H9 (cell line): Measurements from ENCODE around the gene IFNL2. TPM values are rescaled to one million over a fixed set of nuclear protein-coding genes. Genes with fewer than 3 reads are reported as not detected.

ENCODE experiments used
- DNase-seq: peaks from one replicate; pipeline ENCODE4 v3.0.0-alpha.2; 2017
- H2AFZ ChIP-seq: one replicate; pipeline ENCODE4 v1.6.1; 2013; ENCODE audit warnings: mild to moderate bottlenecking, low read length, control low read depth, moderate library complexity
- H2AK5ac ChIP-seq: 2 replicates; pipeline ENCODE4 v1.6.1; 2013; ENCODE audit warnings: low read length, control low read depth, mixed read lengths; ENCODE audit not compliant: insufficient read length
- H2BK120ac ChIP-seq: one replicate; pipeline ENCODE4 v1.6.1; 2013; ENCODE audit warnings: low read depth, mild to moderate bottlenecking, low read length, control low read depth, inconsistent platforms; ENCODE audit not compliant: poor library complexity, severe bottlenecking
- H2BK12ac ChIP-seq: 2 replicates; pipeline ENCODE4 v1.6.1; 2013; ENCODE audit warnings: low read length, control low read depth, mixed read lengths, low read depth; ENCODE audit not compliant: insufficient read length
- H2BK15ac ChIP-seq: 2 replicates; pipeline ENCODE4 v1.6.1; 2013; ENCODE audit warnings: low read depth, low read length, control low read depth
- H2BK20ac ChIP-seq: one replicate; pipeline ENCODE4 v1.6.1; 2013; ENCODE audit warnings: low read depth, mild to moderate bottlenecking, low read length, control low read depth, inconsistent platforms; ENCODE audit not compliant: poor library complexity, severe bottlenecking
- H2BK5ac ChIP-seq: 2 replicates; pipeline ENCODE4 v1.6.1; 2013; ENCODE audit warnings: low read length, control low read depth, mixed read lengths; ENCODE audit not compliant: insufficient read length
- H3K14ac ChIP-seq: 2 replicates; pipeline ENCODE4 v1.6.1; 2013; ENCODE audit warnings: low read length, control low read depth; ENCODE audit not compliant: insufficient read depth
- H3K18ac ChIP-seq: 2 replicates; pipeline ENCODE4 v1.6.1; 2013; ENCODE audit warnings: low read depth, mild to moderate bottlenecking, mixed read lengths, low read length, control low read depth; ENCODE audit not compliant: insufficient read length
- H3K23ac ChIP-seq: 2 replicates; pipeline ENCODE4 v1.6.1; 2013; ENCODE audit warnings: low read length, control low read depth, mixed read lengths, low read depth; ENCODE audit not compliant: insufficient read length
- H3K23me2 ChIP-seq: 2 replicates; pipeline ENCODE4 v1.6.1; 2013; ENCODE audit warnings: low read depth, mild to moderate bottlenecking, mixed read lengths, low read length, control low read depth; ENCODE audit not compliant: insufficient read length, poor library complexity, severe bottlenecking
- H3K27ac ChIP-seq: 2 replicates; pipeline ENCODE4 v1.5.1; 2013; ENCODE audit warnings: low read length, control low read depth, mixed read lengths, low read depth; ENCODE audit not compliant: insufficient read length
- H3K27me3 ChIP-seq: 2 replicates; pipeline ENCODE4 v1.6.1; 2013; ENCODE audit warnings: low read length, control low read depth, inconsistent platforms; ENCODE audit not compliant: insufficient read depth
- H3K4ac ChIP-seq: 2 replicates; pipeline ENCODE4 v1.6.1; 2013; ENCODE audit warnings: low read depth, mild to moderate bottlenecking, control low read depth, inconsistent platforms, low read length, moderate library complexity
- H3K4me1 ChIP-seq: 2 replicates; pipeline ENCODE4 v1.6.1; 2013; ENCODE audit warnings: low read length, control low read depth, inconsistent platforms; ENCODE audit not compliant: insufficient read depth
- H3K4me2 ChIP-seq: 2 replicates; pipeline ENCODE4 v1.6.1; 2013; ENCODE audit warnings: low read length, control low read depth, mixed read lengths; ENCODE audit not compliant: insufficient read length, insufficient read depth
- H3K56ac ChIP-seq: 2 replicates; pipeline ENCODE4 v1.6.1; 2013; ENCODE audit warnings: low read depth, mild to moderate bottlenecking, mixed read lengths, low read length, control low read depth; ENCODE audit not compliant: insufficient read length
- H3K79me1 ChIP-seq: 2 replicates; pipeline ENCODE4 v1.6.1; 2013; ENCODE audit warnings: low read depth, mild to moderate bottlenecking, moderate library complexity, low read length, control low read depth, inconsistent platforms; ENCODE audit not compliant: insufficient read depth, poor library complexity, severe bottlenecking
- H3K79me2 ChIP-seq: 2 replicates; pipeline ENCODE4 v1.6.1; 2013; ENCODE audit warnings: low read length, control low read depth, inconsistent platforms; ENCODE audit not compliant: insufficient read depth
- H3K9ac ChIP-seq: 2 replicates; pipeline ENCODE4 v1.6.1; 2013; ENCODE audit warnings: low read length, control low read depth, mixed read lengths; ENCODE audit not compliant: insufficient read length; ENCODE audit errors: extremely low read depth
- H3K9me3 ChIP-seq: one replicate; pipeline ENCODE4 v1.6.1; 2013; ENCODE audit warnings: low read depth, low read length, inconsistent platforms; ENCODE audit not compliant: control insufficient read depth
- H3T11ph ChIP-seq: one replicate; pipeline ENCODE4 v1.6.1; 2013; ENCODE audit warnings: mild to moderate bottlenecking, low read length, control low read depth, inconsistent platforms
- H4K20me1 ChIP-seq: one replicate; pipeline ENCODE4 v1.6.1; 2013; ENCODE audit not compliant: control insufficient read depth, insufficient read length, insufficient read depth
- H4K5ac ChIP-seq: 2 replicates; pipeline ENCODE4 v1.6.1; 2013; ENCODE audit warnings: low read depth, mild to moderate bottlenecking, mixed read lengths, low read length, control low read depth; ENCODE audit not compliant: insufficient read length
- H4K8ac ChIP-seq: replicated peaks from 2 replicates; pipeline ENCODE4 v1.6.1; 2013; ENCODE audit warnings: low read length, control low read depth, mixed read lengths, low read depth; ENCODE audit not compliant: insufficient read length
- H4K91ac ChIP-seq: 2 replicates; pipeline ENCODE4 v1.6.1; 2013; ENCODE audit warnings: low read depth, mild to moderate bottlenecking, moderate library complexity, mixed read lengths, low read length, control low read depth; ENCODE audit not compliant: insufficient read length
- H3K27ac Mint-ChIP-seq, 3 experiments: 2 replicates in 2 of 3; 3 replicates in 1 of 3; pipeline ENCODE4 v1.8.0; 2020 to 2021; ENCODE audit warnings: mixed read lengths in 3 of 3, mild to moderate bottlenecking in 1 of 3, moderate library complexity in 1 of 3
- H3K27me3 Mint-ChIP-seq: 2 replicates; pipeline ENCODE4 v1.8.0; 2021; ENCODE audit warnings: low read depth, mild to moderate bottlenecking, moderate library complexity, mixed read lengths
- H3K36me3 Mint-ChIP-seq, 3 experiments: 2 replicates in 2 of 3; 3 replicates in 1 of 3; pipeline ENCODE4 v1.8.0; 2020 to 2021; ENCODE audit warnings: low read depth in 3 of 3, mixed read lengths in 3 of 3; ENCODE audit not compliant: insufficient read depth in 1 of 3
- H3K4me1 Mint-ChIP-seq, 2 experiments: 2 replicates each; pipeline ENCODE4 v1.8.0; 2020; ENCODE audit warnings: mixed read lengths in 2 of 2
- H3K4me3 Mint-ChIP-seq, 2 experiments: 2 replicates in 1 of 2; 3 replicates in 1 of 2; pipeline ENCODE4 v1.8.0; 2020 to 2021; ENCODE audit warnings: mild to moderate bottlenecking in 2 of 2, mixed read lengths in 2 of 2, moderate library complexity in 1 of 2
- H3K9me3 Mint-ChIP-seq, 2 experiments: 2 replicates in 1 of 2; 3 replicates in 1 of 2; pipeline ENCODE4 v1.8.0; 2020; ENCODE audit warnings: mild to moderate bottlenecking in 2 of 2, mixed read lengths in 2 of 2, moderate library complexity in 1 of 2
- CTCF ChIP-seq: fragments of 200-600 bp; sonication (generic); conservative IDR thresholded peaks from 3 replicates; pipeline ENCODE4 v1.8.0; 2021; ENCODE audit warnings: antibody characterized with exemption, mild to moderate bottlenecking
- WGBS: extraction: QIAGEN DNeasy Blood & Tissue Kit; methylation state at CpG from one replicate; pipeline ENCODE4 v1.1.7; 2013; ENCODE audit warnings: missing lambda C conversion rate, low lambda C conversion rate, mixed read lengths; ENCODE audit not compliant: insufficient read length; ENCODE audit errors: extremely low coverage; 5-methylcytosine and 5-hydroxymethylcytosine counted together
- total RNA-seq: library from RNA; stranded (reverse); gene quantifications from 2 replicates; pipeline ENCODE4 v1.2.1, GENCODE V29; 2021

Gene IFNL2
- total RNA-seq, 1 experiment from 2014 or later: not detected

DNA sequence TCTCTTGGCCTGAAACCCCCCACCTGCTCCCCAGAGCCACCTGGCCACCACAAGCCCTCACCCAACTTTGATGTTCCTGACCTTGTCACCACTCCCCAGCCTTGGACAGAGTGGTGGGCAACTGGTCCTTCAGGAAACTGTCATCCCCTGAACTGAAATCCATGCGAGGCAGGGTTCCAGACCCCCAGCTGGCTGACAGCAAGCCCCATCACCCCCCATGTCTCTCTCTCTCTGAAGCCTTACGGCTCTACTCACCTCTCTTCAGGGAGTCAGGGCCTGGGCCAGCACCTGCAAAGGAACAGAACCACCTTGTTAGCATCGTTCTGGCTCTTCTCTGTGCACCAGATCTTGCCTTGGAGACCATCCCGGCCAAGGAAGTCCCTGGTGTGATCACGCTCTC lies 49.9 kb downstream of the IFNL2 start:
- peaks cover 45% of the 10 kb centered on the region for H3K27me3 Mint-ChIP-seq
- no peak overlapping the region for H2AFZ ChIP-seq
- no peak overlapping the region for H2AK5ac ChIP-seq
- H3K4me3 Mint-ChIP-seq: no peak overlapping the region
- H4K91ac ChIP-seq: no peak overlapping the region
- H2BK120ac ChIP-seq: no peak overlapping the region
- H4K20me1 ChIP-seq: no peaks in the 10 kb centered on the region
- H3K27ac ChIP-seq: no peak overlapping the region
- no peak overlapping the region for H2BK12ac ChIP-seq
- no peaks in the 10 kb centered on the region; the same call in 1 of the 2 replicates for H3K27me3 ChIP-seq
- no peak overlapping the region for H4K8ac ChIP-seq
- H3K9me3 Mint-ChIP-seq: no peaks in the 10 kb centered on the region; a peak in 2 of 5 replicates
- peaks cover 6% of the 10 kb centered on the region for H3K23me2 ChIP-seq
- no peak overlapping the region for H3K9ac ChIP-seq
- H3K27ac Mint-ChIP-seq: no peak overlapping the region; a peak in 1 of 7 replicates
- no peak overlapping the region for H3K14ac ChIP-seq
- peaks cover 7 to 18% of the 10 kb centered on the region in 2 experiments for H3K4me1 Mint-ChIP-seq
- no peak overlapping the region for H3K23ac ChIP-seq
- no peak for TF ChIP-seq CTCF
- H3K4me2 ChIP-seq: no peak overlapping the region
- no CpG with 5 or more reads among the region's 5 CpGs for WGBS
- H2BK20ac ChIP-seq: no peak overlapping the region
- H3K18ac ChIP-seq: no peak overlapping the region
- H3T11ph ChIP-seq: no peak overlapping the region
- no peak overlapping the region for H3K56ac ChIP-seq
- no peak overlapping the region for H2BK15ac ChIP-seq
- H3K4me1 ChIP-seq: no peaks in the 10 kb centered on the region
- H3K9me3 ChIP-seq: no peaks in the 10 kb centered on the region
- no peak overlapping the region for H3K4ac ChIP-seq
- no peak overlapping the region for H2BK5ac ChIP-seq
- DNase-seq: no peak
- H4K5ac ChIP-seq: no peak overlapping the region
- peaks cover 3 to 10% (median 8%) of the 10 kb centered on the region in 3 experiments; a peak in 6 of 7 replicates for H3K36me3 Mint-ChIP-seq
- no peaks in the 10 kb centered on the region for H3K79me1 ChIP-seq
- no peaks in the 10 kb centered on the region for H3K79me2 ChIP-seq
